AG04449 (cell line): ENCODE measurements around the gene LEFTY2.

Experiments
- CTCF ChIA-PET: fragments of 350-600 bp; formaldehyde crosslinking; extraction: SDS; loops from one replicate; lab custom pipeline; 2021; ENCODE audit warnings: antibody characterized with exemption; lab: Yijun Ruan, JAX
- POLR2A ChIA-PET: fragments of 400-600, 350-600 bp; formaldehyde crosslinking; extraction: SDS; loops from one replicate; lab custom pipeline; 2020; ENCODE audit warnings: antibody characterized with exemption, inconsistent platforms; lab: Yijun Ruan, JAX
- DNase-seq: peaks from one replicate; pipeline ENCODE4 v3.0.0-alpha.2; 2010; ENCODE audit warnings: low read depth, low spot score
- H3K4me3 ChIP-seq: 2 replicates; pipeline ENCODE4 v1.5.1; 2011; ENCODE audit warnings: low read depth, mild to moderate bottlenecking, control low read depth, low read length
- TF ChIP-seq, protein P1 (sequence below): IDR thresholded peaks from one replicate; pipeline ENCODE4 v1.5.1; 2011; ENCODE audit warnings: mild to moderate bottlenecking, moderate library complexity, low read length, control low read depth, inconsistent platforms; ENCODE audit not compliant: insufficient read depth; ENCODE audit errors: missing control alignments

The LEFTY2 gene

DNA sequence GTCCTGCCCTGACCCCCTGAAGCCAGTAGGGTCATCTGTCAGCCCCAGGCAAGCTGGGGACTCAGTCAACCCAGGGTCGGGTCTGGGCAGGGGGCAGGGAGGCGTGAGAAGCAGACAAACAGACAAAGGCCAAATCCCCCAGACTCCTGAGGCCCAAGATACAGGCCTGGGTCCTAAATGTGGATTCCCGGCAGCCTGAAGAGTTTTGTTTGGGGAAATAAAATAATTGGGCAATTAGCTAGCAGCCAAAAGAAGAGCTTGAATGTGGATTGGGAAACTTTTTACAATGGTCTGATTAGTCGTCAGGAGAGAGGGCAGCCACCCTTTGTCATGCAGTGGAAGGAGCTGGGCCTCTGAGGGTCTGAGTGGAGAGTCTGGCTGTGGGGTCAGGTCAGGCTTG, 4.5 kb upstream of the LEFTY2 start:
- CTCF ChIA-PET: interaction anchor here (0.8 to 2.5 kb wide), 6 partner anchors 17 to 471 kb away, joined by 3 to 9 read pairs (median 4); no protein-coding TSS in a partner anchor
- POLR2A ChIA-PET: interaction anchor here (1.0 to 1.5 kb wide), 2 partner anchors 22 to 63 kb away, joined by 4 read pairs; partner anchors contain the start of genes PYCR2 and TMEM63A
- no peak overlapping the region for H3K4me3 ChIP-seq
- TF ChIP-seq, protein P1, sequence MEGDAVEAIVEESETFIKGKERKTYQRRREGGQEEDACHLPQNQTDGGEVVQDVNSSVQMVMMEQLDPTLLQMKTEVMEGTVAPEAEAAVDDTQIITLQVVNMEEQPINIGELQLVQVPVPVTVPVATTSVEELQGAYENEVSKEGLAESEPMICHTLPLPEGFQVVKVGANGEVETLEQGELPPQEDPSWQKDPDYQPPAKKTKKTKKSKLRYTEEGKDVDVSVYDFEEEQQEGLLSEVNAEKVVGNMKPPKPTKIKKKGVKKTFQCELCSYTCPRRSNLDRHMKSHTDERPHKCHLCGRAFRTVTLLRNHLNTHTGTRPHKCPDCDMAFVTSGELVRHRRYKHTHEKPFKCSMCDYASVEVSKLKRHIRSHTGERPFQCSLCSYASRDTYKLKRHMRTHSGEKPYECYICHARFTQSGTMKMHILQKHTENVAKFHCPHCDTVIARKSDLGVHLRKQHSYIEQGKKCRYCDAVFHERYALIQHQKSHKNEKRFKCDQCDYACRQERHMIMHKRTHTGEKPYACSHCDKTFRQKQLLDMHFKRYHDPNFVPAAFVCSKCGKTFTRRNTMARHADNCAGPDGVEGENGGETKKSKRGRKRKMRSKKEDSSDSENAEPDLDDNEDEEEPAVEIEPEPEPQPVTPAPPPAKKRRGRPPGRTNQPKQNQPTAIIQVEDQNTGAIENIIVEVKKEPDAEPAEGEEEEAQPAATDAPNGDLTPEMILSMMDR: no peak
- no peak for DNase-seq

DNA sequence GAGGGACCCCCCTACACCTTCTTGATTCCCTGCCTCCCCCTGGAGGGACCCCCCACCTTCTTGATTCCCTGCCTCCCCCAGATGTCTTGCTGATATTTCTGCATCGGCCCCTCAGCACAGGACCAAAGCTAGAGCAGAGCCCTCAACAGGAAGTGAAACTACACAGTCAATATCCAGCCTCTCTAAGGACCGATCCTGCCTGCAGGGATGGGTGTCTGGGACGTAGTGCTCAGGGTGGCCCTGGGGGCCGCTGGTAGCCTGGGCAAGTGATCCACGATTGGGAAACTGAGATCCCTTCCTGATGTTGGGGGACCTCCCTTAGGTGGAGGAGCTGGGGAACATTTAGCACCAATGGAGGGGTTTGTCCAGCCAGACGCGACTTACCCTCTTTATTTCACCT, 3.9 kb upstream of the LEFTY2 start:
- POLR2A ChIA-PET: interaction anchor here (1.5 kb wide), 1 partner anchor 21 kb away, joined by 4 read pairs; the partner anchor contains the start of gene PYCR2

DNA sequence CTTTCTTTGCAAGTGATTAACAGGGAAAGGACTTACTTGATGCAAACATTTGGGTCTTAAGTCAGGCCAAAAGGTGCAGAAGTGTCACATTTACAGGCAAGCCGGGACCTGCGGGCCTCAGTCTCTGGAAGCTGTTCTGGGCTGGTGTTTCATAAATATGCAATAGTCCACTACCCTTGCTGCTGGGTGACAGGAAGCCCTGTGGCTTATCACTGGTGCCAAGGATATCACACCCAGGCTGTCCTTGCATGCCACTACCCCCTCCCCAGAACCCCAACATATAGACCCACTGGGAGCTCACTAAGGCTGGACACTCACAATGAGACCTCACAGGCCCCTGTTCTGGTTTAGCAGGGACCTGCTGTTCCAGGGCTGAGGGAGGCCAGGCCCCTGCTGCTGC, 3.4 kb upstream of the LEFTY2 start:
- POLR2A ChIA-PET: no interaction called here
- TF ChIP-seq, protein P1: no peak
- H3K4me3 ChIP-seq: no peak overlapping the region
- CTCF ChIA-PET: interaction anchor here (0.8 to 2.5 kb wide), 4 partner anchors 31 to 470 kb away, joined by 3 to 9 read pairs (median 5); no protein-coding TSS in a partner anchor
- no peak for DNase-seq

More for the DNA sequence above, 3.9 kb upstream of the LEFTY2 start:
- DNase-seq: no peak
- no peak overlapping the region for H3K4me3 ChIP-seq
- CTCF ChIA-PET: interaction anchor here (0.8 to 2.5 kb wide), 7 partner anchors 18 to 470 kb away, joined by 3 to 9 read pairs (median 4); no protein-coding TSS in a partner anchor
- TF ChIP-seq, protein P1: no peak

DNA sequence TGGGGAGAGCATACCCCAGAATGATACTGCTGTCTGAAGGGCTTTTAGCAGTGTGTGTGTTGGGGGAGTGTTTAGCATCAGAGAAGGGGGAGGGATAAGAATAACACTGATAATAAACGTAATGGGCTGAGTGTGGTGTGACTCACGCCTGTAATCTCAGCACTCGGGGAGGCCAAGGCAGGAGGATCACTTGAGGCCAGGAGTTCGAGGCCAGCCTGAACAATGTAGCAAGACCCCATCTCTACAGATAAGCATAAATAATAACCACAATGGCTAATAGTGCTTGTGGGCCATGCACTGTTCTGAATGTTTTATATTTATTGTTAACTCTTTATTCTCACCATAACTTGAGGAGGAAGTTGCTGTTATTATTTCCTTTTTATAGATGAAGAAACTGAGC, 2.6 kb upstream of the LEFTY2 start:
- no peak for DNase-seq
- no peak overlapping the region for H3K4me3 ChIP-seq
- CTCF ChIA-PET: interaction anchor here (2.5 kb wide), 1 partner anchor 32 kb away, joined by 9 read pairs; no protein-coding TSS in a partner anchor
- TF ChIP-seq, protein P1: no peak
- POLR2A ChIA-PET: no interaction called here

DNA sequence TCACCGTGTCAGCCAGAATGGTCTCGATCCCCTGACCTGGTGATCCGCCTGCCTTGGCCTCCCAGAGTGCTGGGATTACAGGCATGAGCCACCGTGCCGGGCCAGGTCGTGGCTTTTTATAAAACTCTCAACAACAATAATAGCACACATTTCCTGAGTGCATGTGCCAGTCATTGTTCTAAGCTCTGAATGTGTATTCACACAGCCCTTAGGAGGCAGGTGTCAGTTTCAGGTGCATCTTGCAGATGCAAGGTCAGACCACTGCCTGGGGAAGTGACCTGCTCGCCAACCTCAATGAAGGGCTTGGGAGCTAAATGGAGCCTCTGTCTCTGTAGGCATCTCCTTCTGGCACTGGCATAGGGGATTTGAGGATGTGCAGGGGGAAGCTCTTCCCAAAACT, 1.6 kb upstream of the LEFTY2 start:
- TF ChIP-seq, protein P1: no peak
- DNase-seq: no peak
- CTCF ChIA-PET: interaction anchor here (2.4 kb wide), 1 partner anchor 31 kb away, joined by 6 read pairs; no protein-coding TSS in a partner anchor
- POLR2A ChIA-PET: no interaction called here
- no peak overlapping the region for H3K4me3 ChIP-seq

DNA sequence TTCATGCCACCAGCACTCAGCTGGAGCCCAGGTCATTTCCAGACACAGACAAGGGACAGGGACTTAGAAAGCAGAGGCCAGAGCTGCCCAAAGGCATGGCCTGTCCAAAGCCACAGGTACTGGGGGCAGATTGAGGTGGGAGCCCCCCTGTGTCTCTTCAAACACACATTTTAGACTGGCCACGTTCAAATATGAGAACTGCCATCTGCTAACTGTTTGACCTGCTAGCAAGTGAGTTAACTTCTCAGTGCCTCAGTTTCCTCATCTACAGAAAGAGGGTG, 862 bp upstream of the LEFTY2 start:
- DNase-seq: no peak
- TF ChIP-seq, protein P1: no peak
- POLR2A ChIA-PET: no interaction called here
- no peak overlapping the region for H3K4me3 ChIP-seq
- CTCF ChIA-PET: interaction anchor here (0.9 to 2.4 kb wide), 2 partner anchors 31 to 33 kb away, joined by 3 to 6 read pairs; no protein-coding TSS in a partner anchor
